ENCODE data around the gene FADS2. TPM values are rescaled to one million over a fixed set of nuclear protein-coding genes. Genes with fewer than 3 reads are reported as not detected.

The FADS2 gene
- total RNA-seq, 1 experiment from 2014 or later: 20.6 TPM

DNA sequence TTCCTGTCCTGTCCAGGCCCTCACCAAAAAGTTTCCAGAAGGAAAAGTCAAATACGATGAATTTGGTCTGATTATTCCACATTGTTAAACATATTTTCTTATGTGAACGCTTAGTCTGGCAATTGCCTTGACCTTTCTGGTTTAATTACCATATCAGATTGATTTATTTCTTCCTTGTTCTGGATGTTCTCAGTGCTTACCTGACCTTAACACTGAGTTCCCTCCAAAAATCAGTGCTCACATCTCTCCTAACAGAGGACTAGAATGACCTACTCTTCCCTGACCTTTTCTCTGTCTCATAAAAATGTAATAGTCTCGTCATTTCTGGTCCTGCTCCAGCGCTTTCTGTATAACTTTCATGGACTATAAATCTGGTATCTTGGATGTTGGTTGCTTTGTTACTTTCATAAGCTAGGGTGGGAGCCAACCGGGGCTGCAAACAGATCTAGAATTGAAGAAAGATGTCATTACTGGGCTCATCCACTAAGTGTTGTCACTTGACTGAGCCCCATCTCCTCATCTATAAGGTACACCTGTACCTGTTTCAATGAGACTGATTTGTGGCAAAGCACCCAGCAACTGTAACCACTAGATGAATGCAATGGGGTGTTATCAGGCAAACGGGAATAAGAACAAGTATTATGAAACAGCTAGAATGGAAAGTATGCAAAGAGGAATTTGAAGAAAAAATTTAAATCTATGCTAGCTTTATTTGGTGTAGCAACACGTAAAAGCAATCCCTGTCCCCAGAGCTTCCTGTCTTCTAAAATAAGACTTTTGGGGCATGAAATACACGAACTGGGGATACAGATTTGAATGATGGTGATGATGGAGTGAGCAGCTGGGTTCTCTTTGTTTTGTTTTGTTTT lies 2.4 kb downstream of the FADS2 start:
- ChIA-PET CTCF (interaction anchor here (0.6 to 1.0 kb wide), 5 partner anchors 9 to 66 kb away, joined by 3 to 4 read pairs (median 3); no protein-coding TSS in a partner anchor), POLR2A (interaction anchor here (0.6 to 1.1 kb wide), 4 partner anchors 10 to 142 kb away, joined by 3 to 5 read pairs (median 3); no protein-coding TSS in a partner anchor)
- H3K4me3 Mint-ChIP-seq (ENCODE audit: unreplicated experiment): no peak overlapping the region
- H3K27me3 Mint-ChIP-seq (ENCODE audit: insufficient read depth, unreplicated experiment): no peaks in the 10 kb centered on the region
- DNase-seq (ENCODE audit: unreplicated experiment): no peak
- H3K9me3 Mint-ChIP-seq (ENCODE audit: unreplicated experiment): no peaks in the 10 kb centered on the region
- no peak overlapping the region for H3K27ac Mint-ChIP-seq (ENCODE audit: low read depth, unreplicated experiment)
- TF ChIP-seq, protein P1, sequence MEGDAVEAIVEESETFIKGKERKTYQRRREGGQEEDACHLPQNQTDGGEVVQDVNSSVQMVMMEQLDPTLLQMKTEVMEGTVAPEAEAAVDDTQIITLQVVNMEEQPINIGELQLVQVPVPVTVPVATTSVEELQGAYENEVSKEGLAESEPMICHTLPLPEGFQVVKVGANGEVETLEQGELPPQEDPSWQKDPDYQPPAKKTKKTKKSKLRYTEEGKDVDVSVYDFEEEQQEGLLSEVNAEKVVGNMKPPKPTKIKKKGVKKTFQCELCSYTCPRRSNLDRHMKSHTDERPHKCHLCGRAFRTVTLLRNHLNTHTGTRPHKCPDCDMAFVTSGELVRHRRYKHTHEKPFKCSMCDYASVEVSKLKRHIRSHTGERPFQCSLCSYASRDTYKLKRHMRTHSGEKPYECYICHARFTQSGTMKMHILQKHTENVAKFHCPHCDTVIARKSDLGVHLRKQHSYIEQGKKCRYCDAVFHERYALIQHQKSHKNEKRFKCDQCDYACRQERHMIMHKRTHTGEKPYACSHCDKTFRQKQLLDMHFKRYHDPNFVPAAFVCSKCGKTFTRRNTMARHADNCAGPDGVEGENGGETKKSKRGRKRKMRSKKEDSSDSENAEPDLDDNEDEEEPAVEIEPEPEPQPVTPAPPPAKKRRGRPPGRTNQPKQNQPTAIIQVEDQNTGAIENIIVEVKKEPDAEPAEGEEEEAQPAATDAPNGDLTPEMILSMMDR (IDR thresholded peaks at IDR 0.05; ENCODE audit: unreplicated experiment): no peak
- no peaks in the 10 kb centered on the region for H3K36me3 Mint-ChIP-seq (ENCODE audit: insufficient read depth, unreplicated experiment)
- intact Hi-C loops (cut with micrococcal nuclease): no loop called here
- peaks cover 8% of the 10 kb centered on the region for H3K4me1 Mint-ChIP-seq (ENCODE audit: insufficient read depth, unreplicated experiment)
- no TSS peak for BruUV-seq (replicated peaks)

DNA sequence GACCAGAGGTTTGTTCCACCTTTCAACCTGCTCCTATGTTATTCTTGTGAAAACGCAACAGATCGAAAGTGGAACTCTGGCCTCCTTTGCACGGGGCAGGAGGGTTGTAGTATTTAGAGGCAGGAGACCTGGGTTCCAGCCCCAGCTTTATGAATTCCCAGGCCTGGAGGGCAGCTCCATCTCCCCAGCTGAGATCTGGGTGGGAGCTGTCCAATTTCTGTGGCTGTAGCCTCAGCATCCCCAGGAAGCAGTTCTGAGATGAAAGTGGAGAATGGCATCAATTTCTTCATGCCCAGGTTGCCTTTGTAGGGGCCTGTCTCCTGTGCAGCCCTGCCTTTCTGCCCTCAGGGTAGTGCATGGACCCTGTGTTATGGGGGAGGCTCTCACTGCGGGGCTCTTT lies 4.1 kb downstream of the FADS2 start:
- Mint-ChIP-seq H3K4me1 (ENCODE audit: insufficient read depth, unreplicated experiment) (peaks cover 8% of the 10 kb centered on the region), H3K4me3 (ENCODE audit: unreplicated experiment) (no peak overlapping the region), H3K27me3 (ENCODE audit: insufficient read depth, unreplicated experiment) (no peaks in the 10 kb centered on the region), H3K36me3 (ENCODE audit: insufficient read depth, unreplicated experiment) (no peaks in the 10 kb centered on the region), H3K27ac (ENCODE audit: low read depth, unreplicated experiment) (no peak overlapping the region), H3K9me3 (ENCODE audit: unreplicated experiment) (no peaks in the 10 kb centered on the region)
- TF ChIP-seq, protein P1 (IDR thresholded peaks at IDR 0.05; ENCODE audit: unreplicated experiment): no peak
- no peak for DNase-seq (ENCODE audit: unreplicated experiment)
- ChIA-PET POLR2A (no interaction called here), CTCF (interaction anchor here (0.7 to 1.1 kb wide), 2 partner anchors 14 to 123 kb away, joined by 4 to 5 read pairs; no protein-coding TSS in a partner anchor)
- no TSS peak for BruUV-seq (replicated peaks)
- intact Hi-C loops (cut with micrococcal nuclease): no loop called here

DNA sequence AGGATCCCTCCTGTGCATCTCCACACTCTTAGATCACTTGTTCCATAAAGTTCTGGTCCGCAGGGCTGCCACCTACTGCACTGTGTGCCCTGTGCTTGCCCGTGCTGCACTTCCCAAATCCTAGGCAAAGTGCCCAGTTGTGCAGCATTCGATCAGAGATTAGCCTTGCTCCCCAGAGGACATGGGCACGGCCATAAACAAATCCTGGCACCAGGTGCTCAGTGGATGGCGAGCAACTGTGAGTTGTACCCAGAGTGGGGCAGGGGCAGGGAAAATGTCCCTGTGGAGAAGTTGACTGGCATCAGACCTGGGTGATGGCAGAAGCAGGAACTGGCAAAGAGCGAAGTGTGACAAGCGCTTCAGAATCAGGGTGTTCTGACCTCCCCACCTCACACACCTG lies 4.7 kb downstream of the FADS2 start:
- no peak for DNase-seq (ENCODE audit: unreplicated experiment)
- Mint-ChIP-seq H3K27ac (ENCODE audit: low read depth, unreplicated experiment) (no peak overlapping the region), H3K4me1 (ENCODE audit: insufficient read depth, unreplicated experiment) (peaks cover 8% of the 10 kb centered on the region), H3K36me3 (ENCODE audit: insufficient read depth, unreplicated experiment) (no peaks in the 10 kb centered on the region), H3K27me3 (ENCODE audit: insufficient read depth, unreplicated experiment) (no peaks in the 10 kb centered on the region), H3K9me3 (ENCODE audit: unreplicated experiment) (no peaks in the 10 kb centered on the region), H3K4me3 (ENCODE audit: unreplicated experiment) (no peak overlapping the region)
- BruUV-seq (replicated peaks): no TSS peak
- POLR2A ChIA-PET: no interaction called here
- TF ChIP-seq, protein P1 (IDR thresholded peaks at IDR 0.05; ENCODE audit: unreplicated experiment): no peak
- CTCF ChIA-PET: interaction anchor here (1.1 kb wide), 1 partner anchor 14 kb away, joined by 5 read pairs; no protein-coding TSS in a partner anchor
- intact Hi-C loops (cut with micrococcal nuclease): no loop called here

DNA sequence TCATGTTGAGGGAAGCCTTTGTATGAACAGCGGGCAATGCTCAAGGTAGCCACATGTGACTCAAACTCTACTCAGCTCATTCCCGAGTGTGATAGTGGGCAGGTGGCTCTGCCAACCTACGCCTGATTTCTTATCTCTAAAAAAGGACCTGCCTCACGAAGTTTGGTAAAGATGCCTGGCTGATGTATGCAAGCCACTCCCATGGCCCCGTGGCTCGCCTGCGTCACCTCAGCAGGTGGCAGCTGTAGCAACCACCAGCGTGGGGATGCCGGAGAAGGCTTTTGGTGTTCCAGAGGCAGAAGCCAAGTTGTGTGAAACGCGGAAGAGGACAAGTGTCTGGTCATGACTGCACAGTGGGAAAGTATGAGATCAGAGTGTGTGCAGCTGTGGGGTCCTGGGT lies 5.4 kb downstream of the FADS2 start:
- TF ChIP-seq, protein P1 (IDR thresholded peaks at IDR 0.05; ENCODE audit: unreplicated experiment): no peak
- no peaks in the 10 kb centered on the region for H3K9me3 Mint-ChIP-seq (ENCODE audit: unreplicated experiment)
- CTCF ChIA-PET: interaction anchor here (0.7 kb wide), 1 partner anchor 283 kb away, joined by 3 read pairs; no protein-coding TSS in a partner anchor
- intact Hi-C loops (cut with micrococcal nuclease): no loop called here
- no TSS peak for BruUV-seq (replicated peaks)
- no peak overlapping the region for H3K27ac Mint-ChIP-seq (ENCODE audit: low read depth, unreplicated experiment)
- no peaks in the 10 kb centered on the region for H3K36me3 Mint-ChIP-seq (ENCODE audit: insufficient read depth, unreplicated experiment)
- no peaks in the 10 kb centered on the region for H3K27me3 Mint-ChIP-seq (ENCODE audit: insufficient read depth, unreplicated experiment)
- POLR2A ChIA-PET: no interaction called here
- H3K4me1 Mint-ChIP-seq (ENCODE audit: insufficient read depth, unreplicated experiment): peaks cover 8% of the 10 kb centered on the region
- no peak for DNase-seq (ENCODE audit: unreplicated experiment)
- H3K4me3 Mint-ChIP-seq (ENCODE audit: unreplicated experiment): no peak overlapping the region
